Smooth muscle cell (in vitro differentiated cells): Measurements from ENCODE around the gene DOCK8. TPM values are rescaled to one million over a fixed set of nuclear protein-coding genes. Genes with fewer than 3 reads are reported as not detected.

Source experiments
- DNase-seq: peaks from one replicate; lab custom pipeline; 2025; ENCODE audit not compliant: unreplicated experiment; lab: John Stamatoyannopoulos, UW
- H2AFZ ChIP-seq: fragments of 200-600 bp; sonication (generic); 2 replicates; pipeline ENCODE4 v1.6.0; 2016; ENCODE audit warnings: antibody characterized with exemption, low read depth, mild to moderate bottlenecking
- H3F3A ChIP-seq: fragments of 200-600 bp; sonication (generic); 2 replicates; pipeline ENCODE4 v1.6.0; 2017; ENCODE audit warnings: antibody characterized with exemption, low read depth
- H3K27ac ChIP-seq: fragments of 200-600 bp; sonication (generic); 2 replicates; pipeline ENCODE4 v1.5.1; 2016; ENCODE audit warnings: low read depth, mild to moderate bottlenecking
- H3K27me3 ChIP-seq: fragments of 200-600 bp; sonication (generic); 2 replicates; pipeline ENCODE4 v1.6.1; 2016; ENCODE audit warnings: low read depth, mild to moderate bottlenecking
- H3K36me3 ChIP-seq: fragments of 200-600 bp; sonication (generic); 2 replicates; pipeline ENCODE4 v1.5.1; 2016; ENCODE audit warnings: low read depth
- H3K4me1 ChIP-seq: fragments of 200-600 bp; sonication (generic); 2 replicates; pipeline ENCODE4 v1.5.1; 2016; ENCODE audit warnings: low read depth
- H3K4me2 ChIP-seq: fragments of 200-600 bp; sonication (generic); 2 replicates; pipeline ENCODE4 v1.6.0; 2016; ENCODE audit warnings: mild to moderate bottlenecking
- H3K4me3 ChIP-seq: fragments of 200-600 bp; sonication (generic); 2 replicates; pipeline ENCODE4 v1.5.1; 2016; ENCODE audit warnings: mild to moderate bottlenecking
- H3K79me2 ChIP-seq: fragments of 200-600 bp; sonication (generic); 2 replicates; pipeline ENCODE4 v1.6.0; 2016; ENCODE audit warnings: low read depth, mild to moderate bottlenecking
- H3K9ac ChIP-seq: fragments of 200-600 bp; sonication (generic); 2 replicates; pipeline ENCODE4 v1.6.0; 2016; ENCODE audit warnings: low read depth
- H3K9me3 ChIP-seq: fragments of 200-600 bp; sonication (generic); replicated peaks from 2 replicates; pipeline ENCODE4 v1.5.1; 2016; ENCODE audit warnings: low read depth
- H4K20me1 ChIP-seq: fragments of 200-600 bp; sonication (generic); 2 replicates; pipeline ENCODE4 v1.6.0; 2016; ENCODE audit warnings: low read depth
- CTCF ChIP-seq: fragments of 200-600 bp; sonication (generic); IDR thresholded peaks from 2 replicates; pipeline ENCODE4 v1.5.1; 2017; ENCODE audit warnings: borderline replicate concordance, mild to moderate bottlenecking, antibody characterized with exemption; ENCODE audit not compliant: insufficient read depth, poor library complexity, severe bottlenecking
- WGBS: methylation state at CpG from one replicate; pipeline ENCODE4 v1.1.7; 2016; ENCODE audit warnings: low lambda C conversion rate; 5-methylcytosine and 5-hydroxymethylcytosine counted together
- polyA plus RNA-seq: library from polyadenylated mRNA; unstranded; fragments of >200 nt; fragmentation: Nextera tagmentation; extraction: Ambion mirVana; gene quantifications from 2 replicates; pipeline ENCODE4 v1.2.1, GENCODE V29; 2016
- total RNA-seq: library from RNA; depleted of rRNA; stranded (reverse); fragments of >200 nt; gene quantifications from 2 replicates; pipeline ENCODE4 v1.2.3, GENCODE V29; 2014

Gene DOCK8
- total and polyA plus RNA-seq, 2 experiments from 2014 or later: 0.18 to 4.9 TPM

DNA sequence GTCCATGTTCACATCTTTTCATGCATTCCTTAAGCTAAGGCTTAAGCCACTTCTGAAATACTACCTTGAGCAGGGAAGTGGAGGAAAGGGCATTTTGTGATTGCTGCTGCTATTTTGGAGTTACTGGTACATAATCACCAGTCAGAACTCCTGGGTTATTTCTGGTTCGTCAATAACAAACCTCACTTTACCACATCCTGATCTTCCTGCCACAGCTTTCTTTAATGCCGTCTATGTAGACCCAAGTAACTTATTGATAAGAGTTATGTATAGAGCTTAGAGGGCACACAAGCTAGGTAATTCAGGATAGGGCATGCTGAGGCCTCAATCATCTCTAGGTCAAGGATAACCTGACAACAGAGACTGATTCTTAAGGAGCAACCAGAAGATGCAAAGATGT lies 120.7 kb downstream of the DOCK8 start:
- H2AFZ ChIP-seq: no peak overlapping the region
- no peak overlapping the region for H3K27ac ChIP-seq
- H3K9ac ChIP-seq: no peak overlapping the region
- no peak for TF ChIP-seq CTCF
- no peak for DNase-seq
- H3K4me3 ChIP-seq: no peak overlapping the region
- H3K79me2 ChIP-seq: no peaks in the 10 kb centered on the region
- WGBS: 75% methylated on average over 2 of the region's 2 CpGs
- no peaks in the 10 kb centered on the region for H3K9me3 ChIP-seq
- H3K4me1 ChIP-seq: no peaks in the 10 kb centered on the region
- no peaks in the 10 kb centered on the region for H3K36me3 ChIP-seq
- no peaks in the 10 kb centered on the region for H4K20me1 ChIP-seq
- H3F3A ChIP-seq: no peaks in the 10 kb centered on the region
- H3K27me3 ChIP-seq: no peaks in the 10 kb centered on the region
- no peak overlapping the region for H3K4me2 ChIP-seq

- Histone ChIP-seq H3K4me2 (no peak overlapping the region), H3K4me3 (no peak overlapping the region), H3K36me3 (no peaks in the 10 kb centered on the region), H2AFZ (no peak overlapping the region), H4K20me1 (no peaks in the 10 kb centered on the region), H3K9me3 (no peaks in the 10 kb centered on the region), H3K27me3 (no peaks in the 10 kb centered on the region), H3K79me2 (no peaks in the 10 kb centered on the region), H3K9ac (no peak overlapping the region), H3F3A (no peaks in the 10 kb centered on the region), H3K4me1 (no peaks in the 10 kb centered on the region), H3K27ac (no peak overlapping the region)
- DNase-seq: no peak
- TF ChIP-seq CTCF: no peak
- 85% methylated on average over 2 of the region's 2 CpGs for WGBS
These were observed 121.4 kb downstream of the DOCK8 start for GRCh38 chr9:336039-336438.

GRCh38 chr9:338602-339001 lies 123.9 kb downstream of the DOCK8 start:
- H3K79me2 ChIP-seq: no peaks in the 10 kb centered on the region
- H3K27me3 ChIP-seq: peaks cover 7% of the 10 kb centered on the region
- H4K20me1 ChIP-seq: no peaks in the 10 kb centered on the region
- no peak overlapping the region for H3K9ac ChIP-seq
- DNase-seq: no peak
- H3K9me3 ChIP-seq: no peaks in the 10 kb centered on the region
- no peak overlapping the region for H3K4me2 ChIP-seq
- no peaks in the 10 kb centered on the region for H3F3A ChIP-seq
- no peak overlapping the region for H3K27ac ChIP-seq
- no peak overlapping the region for H2AFZ ChIP-seq
- WGBS: 59% methylated on average over 6 of the region's 6 CpGs
- TF ChIP-seq CTCF: no peak
- H3K4me3 ChIP-seq: no peak overlapping the region
- H3K4me1 ChIP-seq: no peaks in the 10 kb centered on the region
- H3K36me3 ChIP-seq: no peaks in the 10 kb centered on the region

DNA sequence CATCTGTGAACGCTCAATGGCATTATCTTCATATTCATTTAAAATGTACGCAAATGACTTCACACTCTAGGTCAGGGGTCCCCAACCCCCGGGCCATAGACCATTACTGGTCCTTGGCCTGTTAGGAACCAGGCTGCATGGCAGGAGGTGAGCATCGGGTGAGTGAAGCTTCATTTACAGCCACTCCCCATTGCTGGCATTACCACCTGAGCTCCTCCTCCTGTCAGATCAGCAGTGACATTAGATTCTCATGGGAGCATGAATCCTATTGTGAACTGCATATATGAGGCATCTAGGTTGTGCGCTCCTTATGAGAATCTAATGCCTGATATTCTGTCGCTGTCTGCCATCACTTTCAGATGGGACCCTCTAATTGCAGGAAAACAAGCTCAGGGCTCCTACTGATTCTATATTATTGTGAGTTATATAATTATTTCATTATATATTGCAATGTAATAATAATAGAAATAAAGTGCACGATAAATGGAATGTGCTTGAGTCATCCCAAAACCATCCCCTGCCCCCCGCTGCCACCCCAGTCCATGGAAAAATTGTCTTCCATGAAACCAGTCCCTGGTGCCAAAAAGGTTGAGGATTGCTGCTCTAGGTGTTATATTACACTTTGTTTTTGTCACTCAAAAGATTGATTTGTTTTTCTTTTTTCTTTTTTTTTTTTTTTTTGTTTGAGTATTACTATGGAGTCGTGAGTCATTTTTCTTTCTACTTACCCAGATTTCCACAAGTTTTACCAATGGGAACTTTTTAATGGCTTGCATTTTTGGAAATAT lies 127.2 kb downstream of the DOCK8 start:
- H3K27ac ChIP-seq: no peak overlapping the region
- no peak overlapping the region for H3K9ac ChIP-seq
- no peaks in the 10 kb centered on the region for H3K36me3 ChIP-seq
- WGBS: 91% methylated on average over 9 of the region's 9 CpGs
- H3K9me3 ChIP-seq: no peaks in the 10 kb centered on the region
- H2AFZ ChIP-seq: no peak overlapping the region
- H3K4me3 ChIP-seq: no peak overlapping the region
- H3K4me1 ChIP-seq: no peaks in the 10 kb centered on the region
- no peak for TF ChIP-seq CTCF
- H3K27me3 ChIP-seq: peaks cover 10% of the 10 kb centered on the region
- no peaks in the 10 kb centered on the region for H3K79me2 ChIP-seq
- no peak overlapping the region for H3K4me2 ChIP-seq
- no peaks in the 10 kb centered on the region for H3F3A ChIP-seq
- DNase-seq: no peak
- no peaks in the 10 kb centered on the region for H4K20me1 ChIP-seq
